22Rv1 (cell line): Measurements from ENCODE around the gene C2CD3.

Experiments used
- H3K27ac ChIP-seq: fragments of 450-650 bp; 2 replicates; pipeline ENCODE4 v1.5.1; 2017
- CTCF ChIP-seq: fragments of 450-650 bp; IDR thresholded peaks from 2 replicates; pipeline ENCODE4 v1.5.1; 2017; ENCODE audit warnings: mild to moderate bottlenecking
- ZFX ChIP-seq: fragments of 450-650 bp; IDR thresholded peaks from 2 replicates; pipeline ENCODE4 v1.6.1; 2017; ENCODE audit warnings: antibody characterized with exemption, borderline replicate concordance

The C2CD3 gene

GRCh38 chr11:74014880-74015279 lies 155.9 kb downstream of the C2CD3 start:
- H3K27ac ChIP-seq, result no peak overlapping the region
- TF ChIP-seq CTCF (no peak), ZFX (no peak)

- no peak overlapping the region for H3K27ac ChIP-seq
- TF ChIP-seq CTCF (no peak), ZFX (no peak)
Observed at GRCh38 chr11:74013141-74013540, 157.7 kb downstream of the C2CD3 start.

- TF ChIP-seq CTCF (no peak), ZFX (no peak)
- no peak overlapping the region for H3K27ac ChIP-seq
Observed at GRCh38 chr11:74012074-74012809, 158.6 kb downstream of the C2CD3 start.

- no peak for TF ChIP-seq CTCF
- no peak for TF ChIP-seq ZFX
- no peak overlapping the region for H3K27ac ChIP-seq
Observed at GRCh38 chr11:74011360-74012073, 159.3 kb downstream of the C2CD3 start.

- no peak for TF ChIP-seq CTCF
- TF ChIP-seq ZFX, result no peak
- H3K27ac ChIP-seq, result no peak overlapping the region
Observed at GRCh38 chr11:74010306-74011300, 160.2 kb downstream of the C2CD3 start.

GRCh38 chr11:74009675-74010305 lies 161.0 kb downstream of the C2CD3 start:
- H3K27ac ChIP-seq, result no peak overlapping the region
- no peak for TF ChIP-seq CTCF
- TF ChIP-seq ZFX, result no peak
